Stomach (tissue), 4 donors: ENCODE measurements around the gene BCL3.

Experiments used
- EP300 ChIP-seq: sonication (generic); formaldehyde crosslinking; IDR thresholded peaks from one replicate; pipeline ENCODE4 v1.6.1; 2017; ENCODE audit warnings: antibody characterized with exemption
- POLR2A ChIP-seq, 4 donors: fragments of 450-650 bp; IDR thresholded peaks; one replicate each; pipeline ENCODE4 v1.6.1; 2016; ENCODE audit warnings: antibody characterized with exemption in 4 of 4, control low read depth in 2 of 4, mild to moderate bottlenecking in 1 of 4, moderate library complexity in 1 of 4

DNA sequence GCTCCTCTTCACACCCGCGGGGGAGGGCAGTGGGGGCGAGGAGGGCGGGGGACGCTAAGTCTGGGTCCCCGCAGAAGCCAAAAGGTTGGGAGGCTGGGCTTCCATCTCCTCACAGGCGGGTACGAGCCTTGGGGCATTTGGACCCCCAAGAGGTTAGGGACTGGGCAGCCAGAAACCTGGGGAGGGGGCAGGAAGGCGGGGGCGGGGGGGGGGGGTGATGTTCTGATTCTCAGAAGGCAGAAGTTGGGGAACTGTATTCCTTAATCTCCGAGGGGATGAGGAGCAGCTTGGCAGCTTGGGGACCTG is 5.1 kb downstream of the BCL3 start:
- no peak for TF ChIP-seq POLR2A (IDR thresholded peaks at IDR 0.05)
- TF ChIP-seq EP300, result no peak
